Progenitor cell of endocrine pancreas (in vitro differentiated cells): ENCODE results near the gene IWS1. TPM values are rescaled to one million over a fixed set of nuclear protein-coding genes. Genes with fewer than 3 reads are reported as not detected.

ENCODE experiments used
- DNase-seq: peaks from one replicate; pipeline ENCODE4 v3.0.0; 2021; ENCODE audit warnings: low spot score; ENCODE audit not compliant: unreplicated experiment
- H3K27ac Mint-ChIP-seq: 2 replicates; pipeline ENCODE4 v1.8.0; 2021; ENCODE audit warnings: mild to moderate bottlenecking, moderate library complexity, mixed read lengths
- H3K27me3 Mint-ChIP-seq: 2 replicates; pipeline ENCODE4 v1.8.0; 2021; ENCODE audit warnings: mixed read lengths
- H3K36me3 Mint-ChIP-seq: 2 replicates; pipeline ENCODE4 v1.8.0; 2022; ENCODE audit warnings: mixed read lengths; ENCODE audit not compliant: insufficient read depth
- H3K4me1 Mint-ChIP-seq: 2 replicates; pipeline ENCODE4 v1.8.0; 2021; ENCODE audit warnings: low read depth, mixed read lengths
- H3K4me3 Mint-ChIP-seq: 2 replicates; pipeline ENCODE4 v1.8.0; 2021; ENCODE audit warnings: low read depth, mild to moderate bottlenecking, moderate library complexity, mixed read lengths
- H3K9me3 Mint-ChIP-seq: 2 replicates; pipeline ENCODE4 v1.8.0; 2021; ENCODE audit warnings: low read depth, mixed read lengths
- total RNA-seq: library from RNA; stranded (reverse); gene quantifications from 2 replicates; pipeline ENCODE4 v1.2.1, GENCODE V29; 2021
- TF ChIP-seq, protein P1 (sequence below): fragments of 200-600 bp; sonication (generic); IDR thresholded peaks from one replicate; pipeline ENCODE4 v1.5.0; 2021; ENCODE audit warnings: antibody characterized with exemption, mild to moderate bottlenecking; ENCODE audit not compliant: unreplicated experiment

Gene IWS1
- total RNA-seq, 1 donor from 2014 or later = 60.4 TPM

DNA sequence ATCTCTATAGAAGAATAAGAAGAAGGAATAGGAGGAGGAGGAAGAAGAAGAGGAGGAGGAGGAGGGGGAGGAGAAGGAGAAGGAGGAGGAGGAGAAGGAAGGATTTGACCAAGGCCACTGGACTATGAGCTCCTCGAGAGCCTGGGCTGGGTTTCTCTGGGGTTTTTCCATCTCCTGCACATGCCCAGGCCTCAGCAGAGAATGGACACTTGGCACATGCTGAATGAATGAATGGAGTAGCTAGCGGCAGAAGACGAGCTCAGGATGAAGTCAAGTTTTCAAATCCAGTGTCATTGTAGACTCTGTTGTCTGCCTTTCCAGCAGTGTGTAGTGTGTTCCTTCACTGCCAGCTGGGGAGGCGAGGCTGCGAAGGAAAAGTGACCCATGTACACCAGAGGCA, 11.4 kb upstream of the IWS1 start:
- H3K9me3 Mint-ChIP-seq = no peaks in the 10 kb centered on the region
- no peak for DNase-seq
- TF ChIP-seq, protein P1, sequence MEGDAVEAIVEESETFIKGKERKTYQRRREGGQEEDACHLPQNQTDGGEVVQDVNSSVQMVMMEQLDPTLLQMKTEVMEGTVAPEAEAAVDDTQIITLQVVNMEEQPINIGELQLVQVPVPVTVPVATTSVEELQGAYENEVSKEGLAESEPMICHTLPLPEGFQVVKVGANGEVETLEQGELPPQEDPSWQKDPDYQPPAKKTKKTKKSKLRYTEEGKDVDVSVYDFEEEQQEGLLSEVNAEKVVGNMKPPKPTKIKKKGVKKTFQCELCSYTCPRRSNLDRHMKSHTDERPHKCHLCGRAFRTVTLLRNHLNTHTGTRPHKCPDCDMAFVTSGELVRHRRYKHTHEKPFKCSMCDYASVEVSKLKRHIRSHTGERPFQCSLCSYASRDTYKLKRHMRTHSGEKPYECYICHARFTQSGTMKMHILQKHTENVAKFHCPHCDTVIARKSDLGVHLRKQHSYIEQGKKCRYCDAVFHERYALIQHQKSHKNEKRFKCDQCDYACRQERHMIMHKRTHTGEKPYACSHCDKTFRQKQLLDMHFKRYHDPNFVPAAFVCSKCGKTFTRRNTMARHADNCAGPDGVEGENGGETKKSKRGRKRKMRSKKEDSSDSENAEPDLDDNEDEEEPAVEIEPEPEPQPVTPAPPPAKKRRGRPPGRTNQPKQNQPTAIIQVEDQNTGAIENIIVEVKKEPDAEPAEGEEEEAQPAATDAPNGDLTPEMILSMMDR = no peak
- no peaks in the 10 kb centered on the region for H3K36me3 Mint-ChIP-seq
- H3K4me1 Mint-ChIP-seq = peaks cover 4% of the 10 kb centered on the region
- H3K27ac Mint-ChIP-seq = no peak overlapping the region
- H3K27me3 Mint-ChIP-seq = no peaks in the 10 kb centered on the region
- H3K4me3 Mint-ChIP-seq = no peak overlapping the region

- no peak for DNase-seq
- TF ChIP-seq, protein P1 = no peak
- Mint-ChIP-seq H3K27ac (no peak overlapping the region), H3K4me1 (no peaks in the 10 kb centered on the region), H3K9me3 (no peaks in the 10 kb centered on the region), H3K27me3 (no peaks in the 10 kb centered on the region), H3K4me3 (no peak overlapping the region), H3K36me3 (no peaks in the 10 kb centered on the region)
Observed at GRCh38 chr2:127536707-127537541, 10.6 kb upstream of the IWS1 start.

GRCh38 chr2:127535918-127536317, 9.6 kb upstream of the IWS1 start:
- no peak for DNase-seq
- TF ChIP-seq, protein P1 = no peak
- no peaks in the 10 kb centered on the region for H3K4me1 Mint-ChIP-seq
- H3K36me3 Mint-ChIP-seq = no peaks in the 10 kb centered on the region
- H3K27ac Mint-ChIP-seq = no peak overlapping the region
- H3K4me3 Mint-ChIP-seq = no peak overlapping the region
- H3K9me3 Mint-ChIP-seq = no peaks in the 10 kb centered on the region
- H3K27me3 Mint-ChIP-seq = no peaks in the 10 kb centered on the region

DNA sequence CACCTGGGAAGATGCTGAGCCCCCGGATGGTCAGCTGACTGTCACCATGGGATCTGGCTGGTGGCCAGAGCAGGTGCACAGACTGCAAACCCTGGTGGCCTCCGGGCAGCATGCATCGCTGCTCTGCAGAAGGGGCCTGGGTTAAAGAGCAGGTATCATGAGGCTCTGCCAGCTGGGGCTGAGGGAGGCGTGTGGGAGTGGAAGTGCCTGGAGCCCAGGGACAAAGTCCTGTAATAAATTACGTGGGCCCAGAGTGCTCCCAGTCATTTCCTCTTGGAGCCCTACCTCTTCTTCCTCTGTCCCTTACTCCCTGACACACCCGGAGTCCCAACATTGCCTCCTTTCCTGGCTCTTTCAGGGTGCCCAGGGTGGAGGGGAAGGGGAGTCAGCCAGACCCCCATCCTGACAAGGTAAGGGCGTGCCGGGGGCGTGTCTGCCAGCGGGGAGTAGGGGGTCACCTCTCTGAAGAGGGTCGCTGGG, 9.2 kb upstream of the IWS1 start, which contains the start of gene MYO7B:
MYO7B (plus strand) TSS at position 262 of the 480 bp plus-strand sequence. CDS start 24,040 bp downstream, outside the sequence.
- Mint-ChIP-seq H3K4me3 (no peak within 1 kb of the TSS), H3K9me3 (no peaks in the 10 kb centered on the region), H3K27me3 (no peaks in the 10 kb centered on the region), H3K4me1 (no peaks in the 10 kb centered on the region), H3K36me3 (no peaks in the 10 kb centered on the region), H3K27ac (no peak within 1 kb of the TSS)
- TF ChIP-seq, protein P1 = no peak
- DNase-seq = no peak

DNA sequence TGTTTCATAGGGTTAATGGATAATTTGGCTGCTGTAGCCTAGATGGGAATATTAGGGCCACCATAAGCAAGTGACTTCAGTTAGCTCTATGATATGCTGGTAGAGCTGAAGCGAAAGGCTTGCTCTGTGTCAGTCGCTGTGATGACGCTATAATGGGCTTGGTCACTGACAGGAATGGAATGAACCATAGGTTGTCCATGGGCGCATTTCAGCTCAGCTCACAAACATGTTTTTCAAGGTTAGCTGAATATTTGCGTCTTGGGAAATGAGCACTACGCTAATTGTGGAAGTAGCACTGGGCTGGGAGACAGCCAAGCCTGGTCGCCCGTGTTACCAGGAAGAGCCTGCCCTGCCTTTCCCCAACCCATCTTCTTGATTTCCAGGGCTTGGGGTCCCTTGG, 6.0 kb upstream of the IWS1 start:
- no peak for DNase-seq
- no peaks in the 10 kb centered on the region for H3K27me3 Mint-ChIP-seq
- H3K4me3 Mint-ChIP-seq = no peak overlapping the region
- no peaks in the 10 kb centered on the region for H3K36me3 Mint-ChIP-seq
- peaks cover 11% of the 10 kb centered on the region for H3K4me1 Mint-ChIP-seq
- H3K9me3 Mint-ChIP-seq = peaks cover 3% of the 10 kb centered on the region
- H3K27ac Mint-ChIP-seq = no peak overlapping the region
- TF ChIP-seq, protein P1 = no peak
